ENCODE data around the gene REXO4. TPM values are rescaled to one million over a fixed set of nuclear protein-coding genes. Genes with fewer than 3 reads are reported as not detected.
A peak's percentile ranks its signal among the peaks of the same experiment; 100 is the strongest.

Gene REXO4, protein sequence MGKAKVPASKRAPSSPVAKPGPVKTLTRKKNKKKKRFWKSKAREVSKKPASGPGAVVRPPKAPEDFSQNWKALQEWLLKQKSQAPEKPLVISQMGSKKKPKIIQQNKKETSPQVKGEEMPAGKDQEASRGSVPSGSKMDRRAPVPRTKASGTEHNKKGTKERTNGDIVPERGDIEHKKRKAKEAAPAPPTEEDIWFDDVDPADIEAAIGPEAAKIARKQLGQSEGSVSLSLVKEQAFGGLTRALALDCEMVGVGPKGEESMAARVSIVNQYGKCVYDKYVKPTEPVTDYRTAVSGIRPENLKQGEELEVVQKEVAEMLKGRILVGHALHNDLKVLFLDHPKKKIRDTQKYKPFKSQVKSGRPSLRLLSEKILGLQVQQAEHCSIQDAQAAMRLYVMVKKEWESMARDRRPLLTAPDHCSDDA
- total RNA-seq (2014; rRNA removed; shearing (Covaris generic)): 22.1 and 27.1 TPM in 2 replicates
- 22.2 and 24.4 TPM in 2 replicates for polyA plus RNA-seq (2014; cell fraction: nucleus; rRNA removed)

DNA sequence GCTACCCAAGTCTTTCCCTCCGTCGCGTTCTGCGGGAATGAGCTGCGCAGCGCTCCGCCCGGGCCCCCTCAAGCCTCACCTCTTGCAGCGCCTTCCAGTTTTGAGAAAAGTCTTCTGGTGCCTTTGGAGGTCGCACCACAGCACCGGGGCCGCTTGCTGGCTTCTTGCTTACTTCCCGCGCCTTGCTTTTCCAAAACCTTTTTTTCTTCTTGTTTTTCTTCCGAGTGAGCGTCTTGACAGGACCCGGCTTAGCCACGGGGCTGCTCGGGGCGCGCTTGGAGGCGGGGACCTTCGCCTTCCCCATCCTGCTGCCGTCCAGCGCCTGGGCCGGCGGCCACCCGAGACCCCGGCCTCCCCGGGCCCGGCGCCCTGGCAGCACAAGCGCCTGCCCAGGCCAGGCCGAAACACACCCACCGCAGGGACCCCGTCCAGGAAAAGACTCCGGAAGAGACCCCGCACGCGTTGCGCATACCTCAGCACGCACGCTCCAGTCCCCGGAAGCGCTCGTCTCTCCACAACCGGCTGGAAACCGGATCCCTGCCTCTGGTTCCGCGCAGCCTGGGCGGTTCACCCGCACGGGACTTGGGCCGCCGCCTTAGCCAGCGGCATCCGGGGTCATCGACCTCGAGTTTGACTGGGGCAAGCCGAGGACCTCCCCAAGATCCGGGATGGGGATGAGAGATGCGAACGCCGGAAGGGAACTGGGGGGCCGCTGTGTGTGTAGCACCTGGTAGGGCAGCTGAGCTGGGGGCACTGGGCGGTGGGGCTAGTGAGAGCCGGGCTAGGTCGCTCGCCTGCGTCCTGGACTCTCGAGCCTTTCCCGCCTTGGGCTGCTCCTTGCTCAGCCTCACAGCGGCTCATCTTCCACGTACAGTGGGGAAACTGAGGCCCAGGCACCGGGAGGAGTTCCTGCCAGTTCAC is at the start of gene REXO4:
Gene REXO4, minus strand, starts transcription at position 470 of the 921 bp plus-strand sequence. Its CDS starts 166 bp downstream, at position 304.
- peak; percentile 73 for DNase-seq (ENCODE audit: extremely low read depth, low read depth)

DNA sequence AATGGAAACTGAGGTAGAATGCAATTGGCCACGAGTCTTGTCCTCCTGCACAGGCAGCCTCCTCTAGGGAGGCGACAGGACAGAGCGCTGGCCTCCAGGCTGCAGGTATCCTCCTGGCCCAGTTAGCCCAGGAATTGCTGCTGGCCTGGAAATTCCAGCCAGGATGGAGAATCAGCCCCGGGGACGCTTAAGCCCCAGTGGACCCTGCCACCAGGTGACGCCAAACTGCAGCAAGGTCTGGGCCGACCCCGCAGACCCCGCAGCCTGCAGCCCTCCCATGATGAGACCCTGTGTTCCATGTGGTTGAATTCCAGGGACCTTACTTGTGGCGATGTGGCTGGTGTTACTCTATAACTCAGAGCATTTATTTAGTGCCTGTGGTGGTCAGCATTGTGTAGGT is 49.3 kb upstream of the REXO4 start:
- DNase-seq (ENCODE audit: extremely low read depth, low read depth): no peak

DNA sequence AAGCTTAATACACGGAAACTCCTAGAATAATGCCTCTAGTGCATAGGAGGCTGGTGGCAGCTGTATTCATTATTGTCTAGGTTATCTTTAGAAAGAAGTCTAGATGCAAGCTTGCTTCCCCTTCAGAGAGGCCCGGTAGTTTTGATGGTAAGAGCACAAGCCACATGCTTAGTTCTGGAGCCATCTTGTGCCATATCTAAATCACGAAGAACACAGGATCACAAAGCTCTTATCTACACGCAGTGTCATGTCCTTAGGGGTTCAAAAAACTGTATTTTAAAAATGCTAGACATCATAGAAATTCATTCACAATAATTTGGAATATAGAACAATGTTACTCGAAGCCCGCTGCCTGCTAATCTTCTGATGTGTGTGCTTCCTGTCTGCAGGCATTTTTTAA is 48.2 kb upstream of the REXO4 start:
- DNase-seq (ENCODE audit: extremely low read depth, low read depth): no peak

GRCh38 chr9:133464638-133465037 is 46.8 kb upstream of the REXO4 start:
- DNase-seq (ENCODE audit: extremely low read depth, low read depth): no peak

DNA sequence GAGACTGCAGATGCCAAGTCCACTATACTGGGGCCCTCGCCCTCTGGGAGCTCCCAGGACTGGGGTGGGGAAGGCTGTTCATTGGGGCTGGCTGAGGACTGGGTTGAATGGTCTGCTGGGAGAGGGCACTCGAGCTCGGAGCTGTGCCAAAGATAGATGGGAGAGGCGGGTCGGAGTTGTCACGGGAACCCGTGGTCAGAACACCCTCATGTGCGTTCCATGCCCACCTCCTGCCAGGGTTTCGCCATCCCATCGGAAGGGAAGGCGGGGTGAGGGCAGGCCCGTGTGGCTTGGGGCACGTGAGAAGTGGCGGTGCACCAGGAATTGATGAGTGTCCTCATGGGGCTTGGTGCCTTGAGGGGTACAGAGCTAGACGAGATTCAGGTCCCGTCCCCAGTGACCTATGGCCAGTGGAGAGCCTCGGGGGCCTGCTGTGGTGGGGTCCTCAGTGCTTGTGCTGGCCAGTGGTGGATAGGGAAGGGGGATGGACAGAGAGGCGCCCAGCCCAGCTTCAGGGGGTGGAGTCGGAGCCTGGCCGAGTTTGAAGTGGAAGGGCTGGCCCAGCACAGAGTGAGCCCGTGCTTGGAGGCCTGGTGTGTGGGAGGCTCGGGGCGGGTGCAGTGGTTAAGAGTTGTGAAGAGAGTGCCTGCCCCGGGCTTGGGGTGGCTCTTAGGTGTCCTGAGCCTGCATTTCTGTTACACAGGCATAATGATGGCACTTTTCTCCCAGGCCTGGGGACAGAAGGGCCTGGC is 46.2 kb upstream of the REXO4 start:
- no peak for DNase-seq (ENCODE audit: extremely low read depth, low read depth)

GRCh38 chr9:133463234-133463863 is 45.5 kb upstream of the REXO4 start:
- no peak for DNase-seq (ENCODE audit: extremely low read depth, low read depth)

- DNase-seq (ENCODE audit: extremely low read depth, low read depth): no peak
Observed at GRCh38 chr9:133461975-133462374, 44.2 kb upstream of the REXO4 start.

- no peak for DNase-seq (ENCODE audit: extremely low read depth, low read depth)
Observed at GRCh38 chr9:133460405-133461175, 42.8 kb upstream of the REXO4 start.

- DNase-seq (ENCODE audit: extremely low read depth, low read depth): peak; percentile 92
Observed at GRCh38 chr9:133459476-133460404, 41.9 kb upstream of the REXO4 start, which contains the start of gene CACFD1. TSS of gene CACFD1 (plus strand) at chr9:133459978. CDS start at chr9:133460067, 89 bp downstream.

GRCh38 chr9:133458643-133459312 is 41.0 kb upstream of the REXO4 start:
- no peak for DNase-seq (ENCODE audit: extremely low read depth, low read depth)

DNA sequence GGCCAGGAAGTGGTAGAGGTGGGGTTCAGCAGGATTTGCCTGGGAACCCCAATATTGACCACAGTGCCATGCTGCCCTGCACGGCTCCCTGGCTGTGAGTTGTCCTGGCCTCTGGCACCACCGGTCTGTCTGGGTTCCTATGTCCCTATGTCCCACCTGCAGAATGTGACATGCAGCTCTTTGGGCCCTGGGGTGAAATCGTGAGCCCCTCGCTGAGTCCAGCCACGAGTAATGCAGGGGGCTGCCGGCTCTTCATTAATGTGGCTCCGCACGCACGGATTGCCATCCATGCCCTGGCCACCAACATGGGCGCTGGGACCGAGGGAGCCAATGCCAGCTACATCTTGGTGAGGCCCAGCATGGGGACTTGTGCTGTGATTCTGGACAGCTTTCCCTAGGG is 39.9 kb upstream of the REXO4 start:
- no peak for DNase-seq (ENCODE audit: extremely low read depth, low read depth)

DNA sequence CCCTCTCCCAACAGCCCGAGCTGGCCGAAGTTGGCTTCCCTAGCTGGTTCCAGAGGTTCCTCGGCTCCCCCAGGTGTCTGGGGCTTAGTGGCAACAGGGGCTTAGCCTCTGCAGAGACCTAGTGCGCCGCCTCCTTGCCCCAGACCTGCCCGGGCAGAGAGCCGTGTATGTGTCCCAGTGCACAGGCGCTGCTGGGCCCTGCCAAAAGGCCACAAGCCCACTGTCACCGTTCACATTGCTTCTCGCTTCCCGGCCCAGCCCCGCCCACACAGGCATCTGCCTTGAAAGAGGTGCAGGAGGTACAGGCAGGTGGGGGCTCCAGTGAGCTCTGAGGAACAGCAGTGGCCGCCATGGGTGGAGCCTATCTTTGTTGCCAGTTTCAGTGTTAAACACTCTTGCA is 39.4 kb upstream of the REXO4 start:
- no peak for DNase-seq (ENCODE audit: extremely low read depth, low read depth)

GRCh38 chr9:133456409-133456808 is 38.6 kb upstream of the REXO4 start:
- DNase-seq (ENCODE audit: extremely low read depth, low read depth): no peak

- DNase-seq (ENCODE audit: extremely low read depth, low read depth): no peak
Observed at GRCh38 chr9:133455936-133456335, 38.1 kb upstream of the REXO4 start.

DNA sequence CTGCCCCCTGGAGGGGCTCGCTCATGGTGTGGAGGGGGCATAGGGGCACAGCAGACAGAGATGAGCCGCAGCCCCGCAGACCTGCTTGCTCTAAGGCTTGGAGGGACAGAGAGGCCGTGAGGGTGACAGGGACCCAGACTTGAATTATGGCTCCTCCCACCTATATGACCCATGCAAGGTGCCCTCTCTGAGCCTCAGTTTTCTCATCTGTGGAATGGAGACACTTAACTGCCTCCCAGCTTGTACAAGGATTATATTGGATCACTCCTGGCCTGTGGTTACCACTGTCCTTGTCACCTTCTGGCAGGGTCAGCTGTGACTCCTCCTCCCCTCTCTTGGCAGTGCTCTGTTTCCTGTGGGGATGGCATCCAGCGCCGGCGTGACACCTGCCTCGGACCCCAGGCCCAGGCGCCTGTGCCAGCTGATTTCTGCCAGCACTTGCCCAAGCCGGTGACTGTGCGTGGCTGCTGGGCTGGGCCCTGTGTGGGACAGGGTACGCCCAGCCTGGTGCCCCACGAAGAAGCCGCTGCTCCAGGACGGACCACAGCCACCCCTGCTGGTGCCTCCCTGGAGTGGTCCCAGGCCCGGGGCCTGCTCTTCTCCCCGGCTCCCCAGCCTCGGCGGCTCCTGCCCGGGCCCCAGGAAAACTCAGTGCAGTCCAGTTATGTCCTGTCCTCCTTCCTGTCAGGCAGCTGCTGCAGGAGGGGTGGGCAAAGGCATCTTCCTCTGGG is 37.3 kb upstream of the REXO4 start:
- DNase-seq (ENCODE audit: extremely low read depth, low read depth): no peak

- no peak for DNase-seq (ENCODE audit: extremely low read depth, low read depth)
Observed at GRCh38 chr9:133454325-133454724, 36.5 kb upstream of the REXO4 start.

- DNase-seq (ENCODE audit: extremely low read depth, low read depth): no peak
Observed at GRCh38 chr9:133453651-133454050, 35.8 kb upstream of the REXO4 start.
